Endometrial microvascular endothelial cells (primary cell): ENCODE measurements around the gene SMC5. TPM values are rescaled to one million over a fixed set of nuclear protein-coding genes. Genes with fewer than 3 reads are reported as not detected.
"Not testable (repeated sequence)": the region's sequence is repeated elsewhere in the genome, so short reads cannot be mapped to it uniquely, and the experiment has no call there.

Experiments used
- in situ Hi-C: cut with HindIII; loops from 2 replicates; pipeline ENCODE4 v1.10.0; 2017; ENCODE audit warnings: low sequenced_read_pairs, low pct_unique_long_range_greater_than_20kb; ENCODE audit errors: inconsistent ontology term
- total RNA-seq: library from RNA; depleted of rRNA; stranded (reverse); fragments of >200 nt; gene quantifications from one replicate; pipeline ENCODE4 v1.2.3, GENCODE V29; 2015; ENCODE audit errors: inconsistent ontology term

The SMC5 gene
- total RNA-seq, 1 donor from 2014 or later = 12.7 TPM

DNA sequence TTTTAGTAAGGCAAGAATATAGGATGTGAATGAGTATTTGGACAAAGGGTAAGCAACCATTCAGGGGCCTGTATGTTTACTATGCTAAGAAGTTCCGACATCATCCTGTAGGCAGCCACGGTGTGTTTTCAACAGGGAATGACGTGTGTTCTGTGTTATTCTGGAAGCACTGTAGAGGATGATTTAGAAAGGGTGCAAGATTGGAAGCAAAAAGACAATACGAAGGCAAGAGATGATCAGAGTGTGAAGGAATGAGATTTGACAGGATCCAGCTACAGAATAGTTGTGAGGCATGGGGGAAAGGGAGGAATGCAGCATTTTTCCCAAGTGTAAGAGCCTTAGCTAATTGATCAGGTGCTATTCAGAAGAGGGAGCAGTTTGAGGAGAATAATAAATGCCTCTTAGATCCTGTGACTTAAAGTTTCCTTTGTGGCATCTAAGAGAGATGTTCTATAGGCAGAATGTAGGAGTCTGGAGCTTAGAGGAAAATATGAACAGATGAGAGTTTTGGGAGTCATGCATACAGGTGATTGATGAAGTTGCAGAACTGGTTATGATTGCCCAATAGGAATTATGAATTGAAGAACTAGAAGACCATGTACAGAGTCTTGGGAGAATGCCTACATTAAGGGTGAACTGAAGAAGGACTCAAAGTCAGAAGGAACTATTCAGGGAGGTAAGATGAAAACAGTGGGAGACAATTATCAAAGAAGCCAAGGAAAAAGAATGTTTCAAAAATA, 2.5 kb downstream of the SMC5 start:
- in situ Hi-C loops = no loop called here

DNA sequence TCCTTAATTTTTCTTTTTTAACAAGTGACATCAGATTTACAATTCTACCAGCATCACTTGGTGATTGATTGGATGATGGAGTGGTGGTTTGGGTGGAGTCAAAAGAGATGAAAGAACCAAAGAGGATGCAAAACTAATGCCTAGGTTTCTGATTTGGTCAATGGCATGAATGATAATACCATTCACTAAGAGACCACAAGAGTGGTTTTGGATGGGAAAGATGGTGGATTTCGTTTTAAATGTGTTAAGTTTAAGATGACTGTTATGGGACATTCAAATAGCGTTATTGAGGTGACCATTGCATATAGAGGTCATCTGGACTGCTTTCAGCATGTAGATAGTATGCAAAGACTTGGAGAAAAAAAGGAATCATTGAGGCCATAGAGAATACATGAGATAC, 3.6 kb downstream of the SMC5 start:
- in situ Hi-C loops = no loop called here

DNA sequence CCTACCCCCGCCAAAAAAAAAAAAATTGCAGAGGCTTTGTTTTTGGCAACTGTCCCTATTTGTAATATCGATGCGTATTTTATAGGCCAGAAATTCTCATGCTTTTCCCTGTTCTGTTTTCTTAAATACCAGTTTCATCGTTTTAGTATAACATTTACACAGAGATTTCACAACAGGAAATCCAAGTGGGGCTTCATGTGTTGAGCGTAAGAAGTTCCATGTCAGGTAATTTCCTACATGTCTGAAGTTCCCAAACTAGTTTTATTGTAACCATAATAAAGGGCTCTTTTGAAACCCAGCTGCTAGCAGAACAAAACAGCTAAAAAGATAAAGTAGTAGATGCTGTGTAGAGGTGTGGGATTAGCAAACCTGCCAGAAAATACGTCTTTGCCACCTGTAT, 4.2 kb downstream of the SMC5 start:
- in situ Hi-C loops = no loop called here

DNA sequence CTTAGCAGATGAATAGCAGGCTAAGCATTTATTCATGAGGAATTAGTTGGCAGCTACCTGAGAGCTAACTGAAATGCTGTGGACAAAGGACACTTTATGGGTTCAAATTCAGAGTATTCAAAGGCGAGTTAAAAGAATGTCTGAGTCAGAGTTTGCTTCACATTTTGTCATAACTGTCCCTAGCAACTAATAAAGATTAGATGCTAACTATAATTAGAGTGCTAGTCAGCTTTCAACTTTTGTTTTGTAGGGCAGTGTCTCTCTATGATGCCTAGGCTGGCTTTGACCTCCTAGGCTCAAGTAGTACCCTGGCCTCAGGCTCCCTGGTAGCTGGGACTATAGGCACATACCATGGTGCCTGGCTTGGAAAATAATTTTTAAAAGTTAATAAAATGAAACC, 4.6 kb downstream of the SMC5 start:
- in situ Hi-C loops = no loop called here

DNA sequence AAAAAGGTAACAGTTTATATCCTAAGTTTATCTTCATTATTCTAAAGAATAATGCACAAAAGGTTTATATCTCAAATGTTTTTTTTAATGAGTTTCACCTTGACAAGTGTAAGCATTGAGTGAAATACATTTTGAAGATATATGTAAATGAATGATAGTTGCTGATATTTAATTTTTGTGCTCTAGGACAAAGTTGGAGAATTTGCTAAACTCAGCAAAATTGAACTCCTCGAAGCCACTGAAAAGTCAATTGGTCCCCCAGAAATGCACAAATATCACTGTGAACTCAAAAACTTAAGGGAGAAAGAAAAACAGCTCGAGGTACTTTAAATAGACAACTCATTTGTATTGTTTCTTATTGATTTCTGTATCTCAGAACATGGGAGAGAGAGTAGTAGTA, 19.5 kb downstream of the SMC5 start:
- in situ Hi-C loops = no loop called here

DNA sequence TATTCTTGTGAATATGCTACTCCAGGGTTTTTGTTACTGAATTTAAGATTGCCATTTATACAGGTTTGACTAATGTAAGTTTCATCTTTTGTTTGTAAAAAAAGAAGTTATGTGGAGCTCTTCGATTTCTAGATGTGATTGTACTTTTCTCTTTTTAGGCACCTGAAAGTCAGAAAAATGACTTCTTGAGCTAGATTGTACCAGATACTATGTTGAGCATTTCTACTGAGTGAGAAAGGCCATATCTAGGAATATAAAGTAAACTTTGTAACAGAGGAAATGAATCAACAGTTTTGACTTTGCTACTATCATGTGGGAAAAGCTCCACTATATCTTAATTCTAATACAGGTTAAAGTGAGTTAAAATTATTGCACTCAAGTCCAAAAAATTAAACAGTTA, 25.1 kb downstream of the SMC5 start:
- in situ Hi-C loops = no loop called here

DNA sequence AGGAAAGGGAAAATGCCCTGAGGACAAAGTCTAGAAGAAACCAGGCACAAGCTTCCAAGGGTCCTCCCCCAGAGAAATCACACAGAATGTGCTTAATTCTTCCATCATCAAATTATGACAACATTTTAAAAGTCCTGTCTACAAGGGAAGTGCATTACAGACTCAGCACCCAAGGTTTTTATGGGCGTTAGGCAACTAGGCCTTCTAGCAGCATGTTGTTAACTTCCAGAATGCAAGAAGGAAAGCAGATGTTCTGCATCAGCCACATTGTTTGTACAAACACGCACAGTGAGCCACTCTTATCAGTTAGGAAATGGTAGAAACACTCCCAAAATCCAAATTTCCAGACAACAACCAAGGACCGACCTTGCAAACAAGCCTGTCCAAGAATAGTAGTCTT, 26.5 kb downstream of the SMC5 start:
- in situ Hi-C loops = no loop called here

DNA sequence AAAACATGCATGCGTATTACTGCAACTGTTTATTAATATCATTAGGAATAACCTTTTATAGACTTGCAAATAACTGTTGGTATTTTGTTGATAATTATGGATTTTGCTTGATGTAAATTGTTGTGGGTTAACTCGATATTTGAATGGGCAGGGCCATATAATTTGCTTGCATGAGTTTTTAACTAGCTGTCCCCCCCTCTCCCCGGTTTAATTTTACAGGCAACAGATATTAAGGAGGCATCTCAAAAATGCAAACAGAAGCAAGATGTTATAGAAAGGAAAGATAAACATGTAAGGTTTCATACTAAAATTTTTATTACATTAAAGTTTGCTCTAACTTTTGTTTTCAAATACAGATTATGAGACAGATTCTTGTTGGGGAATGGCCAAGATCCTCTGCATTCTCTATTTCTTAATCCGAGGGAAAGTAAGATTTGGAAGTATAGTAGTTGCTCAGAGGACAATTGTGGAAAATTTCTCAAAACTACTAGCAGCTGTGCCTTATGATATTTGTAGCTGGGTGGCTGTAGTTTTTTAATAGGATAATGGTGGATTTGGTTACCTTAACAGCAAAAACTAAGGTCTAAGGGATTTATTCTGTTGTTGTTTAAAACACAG, 27.3 kb downstream of the SMC5 start:
- in situ Hi-C loops = no loop called here

DNA sequence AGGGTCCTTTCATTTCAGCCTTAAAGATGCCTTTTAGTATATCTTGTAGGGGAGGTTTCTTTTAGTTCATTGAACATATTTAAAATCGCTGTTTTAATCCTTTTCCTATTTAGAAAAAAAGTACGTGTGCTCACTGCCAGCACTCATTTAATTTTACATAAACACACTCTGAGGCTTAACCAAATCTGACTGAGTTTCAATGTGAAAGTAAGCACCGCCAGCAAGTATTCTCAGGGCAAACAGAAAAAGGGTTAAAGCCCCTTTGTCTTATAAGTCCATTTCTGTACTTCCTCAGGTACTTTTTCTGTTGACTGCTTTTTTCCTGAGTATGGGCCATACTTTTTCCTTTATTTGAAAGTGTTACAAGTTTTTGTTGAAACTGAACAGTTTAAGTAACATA, 31.8 kb downstream of the SMC5 start:
- in situ Hi-C loops = no loop called here

DNA sequence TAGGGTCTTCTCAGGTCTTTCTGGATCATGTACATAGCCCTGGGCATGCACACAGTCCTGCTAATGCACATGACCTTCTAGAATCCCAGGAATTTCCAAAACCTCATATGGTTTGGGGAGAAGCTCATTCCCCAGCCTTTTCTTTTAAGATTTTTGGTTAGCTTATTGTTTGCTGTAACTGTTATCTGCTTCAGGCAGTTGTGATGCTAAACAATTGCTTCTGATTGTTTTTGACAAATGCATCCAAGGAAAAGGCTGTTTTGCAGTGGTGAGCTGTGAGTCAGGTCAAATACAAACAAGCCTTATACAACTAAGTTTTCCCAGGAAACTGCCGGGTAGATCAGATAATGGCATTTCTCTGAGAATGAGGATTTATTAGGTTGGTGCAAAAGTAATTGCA, 32.7 kb downstream of the SMC5 start:
- in situ Hi-C loops = no loop called here

DNA sequence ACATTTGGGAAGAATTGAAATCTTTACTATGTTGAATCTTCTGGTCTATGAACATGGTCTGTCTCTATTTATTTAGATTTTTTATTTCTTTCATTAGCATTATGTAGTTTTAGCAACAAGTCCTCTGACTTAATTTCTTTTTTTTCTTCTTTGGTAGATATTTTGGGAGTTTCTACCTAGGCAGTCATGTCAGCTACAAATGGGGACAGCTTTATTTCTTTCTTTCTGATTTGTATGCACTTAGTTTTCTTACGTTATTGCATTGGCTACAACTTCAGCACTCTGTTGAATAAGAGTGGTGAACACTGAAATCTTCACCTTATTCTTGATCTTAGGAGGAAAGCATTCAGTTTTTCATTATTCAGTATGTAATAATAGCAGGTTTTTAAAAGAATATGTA, 33.5 kb downstream of the SMC5 start:
- in situ Hi-C loops = no loop called here

DNA sequence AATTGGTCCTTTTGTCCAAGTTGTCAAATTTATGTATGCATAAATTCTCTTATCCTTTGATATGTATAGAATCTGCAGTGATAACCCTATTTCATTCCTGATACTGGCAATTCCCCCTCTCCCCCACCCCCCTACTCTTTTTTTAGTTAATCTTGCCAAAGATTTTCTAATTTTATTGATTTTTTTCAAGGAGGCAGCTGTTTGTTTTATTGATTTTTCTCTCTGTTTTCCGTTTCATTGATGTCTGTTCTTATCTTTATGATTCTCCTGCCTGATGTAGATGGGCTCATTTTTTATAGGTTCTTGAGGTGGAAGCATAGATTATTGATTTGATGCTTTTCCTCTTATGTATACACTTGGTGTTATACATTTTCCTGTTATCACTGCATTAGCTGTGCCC, 34.4 kb downstream of the SMC5 start:
- in situ Hi-C loops = no loop called here

DNA sequence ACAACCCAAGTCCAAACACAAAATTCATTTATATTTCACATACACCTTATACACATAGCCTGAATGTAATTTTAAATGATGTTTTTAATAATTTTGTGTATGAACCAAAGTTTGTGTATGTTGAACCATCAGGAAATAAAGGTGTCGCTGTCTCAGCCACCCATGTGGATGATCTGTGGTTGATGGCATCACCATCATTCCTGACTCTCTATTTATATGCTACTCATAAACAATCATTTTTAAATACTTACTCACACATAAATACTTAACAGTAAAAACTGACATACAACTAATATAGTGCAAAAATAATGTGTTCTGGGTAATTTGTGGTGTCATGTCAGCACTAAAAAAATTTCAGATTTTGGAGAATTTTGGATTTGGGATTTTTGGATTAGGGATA, 38.4 kb downstream of the SMC5 start:
- in situ Hi-C loops = no loop called here

DNA sequence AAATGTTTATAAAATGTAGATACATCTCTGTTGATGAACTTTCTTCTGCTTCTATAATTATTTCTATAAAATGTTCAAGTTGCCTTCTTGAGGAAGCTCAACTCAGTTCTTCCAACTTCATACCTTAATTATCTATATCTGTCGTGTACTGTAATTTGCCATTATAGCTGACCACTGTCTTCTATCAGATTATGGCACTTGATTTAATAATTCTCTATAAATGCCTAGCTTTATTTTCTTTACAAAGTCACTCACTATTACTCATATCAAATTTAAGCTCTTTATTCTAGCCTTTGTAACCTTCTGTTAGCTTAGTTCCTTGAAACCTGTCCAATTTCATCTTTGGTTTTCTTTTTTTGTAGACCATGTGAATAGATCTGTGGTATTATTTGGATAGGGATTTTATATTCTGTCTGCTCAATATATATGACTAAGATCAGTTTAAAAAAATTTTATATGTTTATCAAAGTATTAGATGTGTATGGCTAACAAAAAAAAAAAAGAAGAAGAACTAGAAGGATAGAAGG, 39.5 kb downstream of the SMC5 start:
- in situ Hi-C loops = no loop called here

DNA sequence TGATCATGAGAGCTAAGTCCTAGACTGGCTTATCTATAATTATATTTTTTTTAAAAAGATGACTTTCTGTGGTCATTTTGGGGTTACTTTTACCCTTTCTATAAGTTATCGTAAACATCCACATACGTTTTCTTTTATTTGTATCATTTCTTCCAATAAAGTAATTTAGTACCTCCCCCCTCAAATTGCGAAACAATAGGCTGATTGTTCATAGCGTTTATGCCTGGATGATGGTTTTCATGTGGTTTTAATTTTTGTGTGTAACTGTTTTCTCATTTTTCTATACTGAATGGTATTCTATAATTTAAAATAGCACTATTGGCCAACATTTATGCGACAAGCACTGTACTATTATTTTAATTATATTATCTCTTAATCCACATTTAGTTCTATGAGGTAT, 44.5 kb downstream of the SMC5 start:
- in situ Hi-C loops = no loop called here

DNA sequence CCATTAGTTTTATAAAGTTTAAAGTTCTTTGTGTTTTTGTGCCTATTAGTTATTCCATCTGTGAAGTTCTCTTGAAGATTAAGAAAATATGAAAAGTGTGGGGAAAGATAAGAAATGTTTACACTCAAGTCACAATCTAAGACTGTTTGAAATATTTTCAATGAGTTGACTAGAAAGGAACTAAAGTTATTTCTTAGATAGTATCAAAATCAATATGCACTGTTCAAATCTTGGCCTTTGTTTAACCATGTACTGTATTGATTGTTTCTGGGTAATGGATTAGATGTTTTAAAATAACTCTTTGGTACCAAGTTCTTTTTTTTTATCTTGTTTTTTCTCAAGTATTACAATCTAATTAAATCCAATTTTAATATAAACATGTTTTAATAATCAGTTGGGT, 46.0 kb downstream of the SMC5 start:
- in situ Hi-C loops = no loop called here

DNA sequence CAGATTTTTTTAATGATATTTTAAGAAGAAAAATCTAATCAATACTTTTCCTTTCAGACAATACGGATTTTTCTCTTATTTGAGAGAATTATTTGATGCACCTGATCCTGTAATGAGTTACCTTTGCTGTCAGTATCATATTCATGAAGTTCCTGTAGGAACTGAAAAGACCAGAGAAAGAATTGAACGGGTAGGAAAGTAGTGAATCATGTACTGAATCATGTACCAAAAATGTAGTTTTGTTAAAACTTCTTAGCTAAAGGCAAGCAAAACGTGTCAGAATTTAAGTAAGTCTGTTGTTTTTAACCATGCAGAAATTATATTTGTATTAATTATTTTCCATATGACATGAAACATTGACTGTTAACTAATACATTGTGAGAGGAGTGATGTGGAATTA, 56.6 kb downstream of the SMC5 start:
- in situ Hi-C loops = no loop called here

DNA sequence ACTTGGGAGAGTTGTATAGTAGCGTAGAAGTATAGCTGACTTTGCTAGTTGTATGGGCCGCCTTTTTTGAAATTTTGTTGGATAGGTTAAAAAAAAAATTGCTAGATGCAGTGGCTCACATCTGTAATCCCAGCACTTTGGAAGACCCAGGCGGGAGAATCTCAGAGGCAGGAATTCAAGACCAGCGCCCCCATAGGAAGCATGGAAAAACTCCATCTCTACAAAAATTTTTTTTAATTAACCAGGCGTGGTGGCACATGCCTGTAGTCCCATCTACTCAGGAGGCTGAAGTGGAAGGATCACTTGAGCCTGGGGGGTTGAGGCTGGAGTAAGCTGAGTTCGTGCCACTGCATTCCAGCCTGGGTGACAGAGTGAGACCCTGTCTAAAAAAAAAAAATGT, 59.2 kb downstream of the SMC5 start:
- in situ Hi-C loops = no loop called here

DNA sequence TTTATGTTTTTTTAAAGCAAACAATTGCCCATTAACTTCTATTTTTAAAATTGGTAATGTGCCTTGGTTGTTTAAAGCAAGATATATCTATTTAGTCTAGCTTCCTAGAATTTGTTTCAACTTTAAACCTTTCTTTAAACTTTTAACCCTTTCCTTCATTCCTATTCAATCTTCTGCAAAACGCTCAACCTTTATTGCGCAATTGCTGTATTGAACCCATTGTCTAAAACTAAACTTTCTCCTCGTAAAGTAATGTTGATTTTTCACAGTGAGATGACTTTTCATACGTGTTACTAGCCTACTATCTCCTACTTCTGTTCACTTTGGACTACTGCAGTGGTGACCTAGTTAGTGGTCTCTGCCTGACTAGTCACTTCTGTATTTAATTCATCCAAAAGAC, 63.3 kb downstream of the SMC5 start:
- in situ Hi-C loops = no loop called here

DNA sequence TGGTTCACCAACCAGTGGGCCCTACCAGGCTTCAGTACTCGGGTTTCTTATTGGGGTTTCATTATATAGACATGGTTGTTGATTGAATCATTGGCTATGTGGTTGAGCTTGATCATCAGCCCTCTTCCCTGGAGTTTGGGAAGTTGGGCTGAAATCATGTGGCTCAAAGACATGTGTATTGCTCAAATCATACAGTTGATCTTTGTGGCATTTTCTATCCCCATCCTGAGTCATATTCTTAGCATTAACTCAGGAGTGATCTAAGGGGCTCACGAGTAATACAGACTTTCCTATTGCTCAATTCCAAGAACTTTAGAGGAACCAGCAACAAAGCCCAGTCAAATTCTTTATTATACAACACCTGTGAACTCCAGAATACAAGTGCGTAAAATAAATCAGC, 66.2 kb downstream of the SMC5 start:
- in situ Hi-C loops = no loop called here

DNA sequence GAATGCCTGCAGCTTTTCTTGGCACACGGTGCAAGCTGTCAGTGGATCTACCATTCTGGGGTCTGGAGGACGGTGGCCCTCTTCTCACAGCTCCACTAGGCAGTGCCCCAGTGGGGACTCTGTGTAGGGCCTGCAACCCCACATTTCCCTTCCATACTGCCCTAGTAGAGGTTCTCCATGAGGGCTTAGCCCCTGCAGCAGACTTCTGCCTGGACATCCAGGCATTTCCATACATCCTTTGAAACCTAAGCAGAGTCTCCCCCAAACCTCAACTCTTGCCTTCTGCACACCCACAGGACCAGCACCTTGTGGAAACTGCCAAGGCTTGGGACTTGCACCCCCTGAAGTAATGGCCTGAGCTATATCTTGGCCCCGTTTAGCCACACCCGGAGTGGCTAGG, 69.8 kb downstream of the SMC5 start:
- in situ Hi-C loops = not testable (repeated sequence)
